Measurements from ENCODE around the gene HBZ.
"Not testable (repeated sequence)": the region's sequence is repeated elsewhere in the genome, so short reads cannot be mapped to it uniquely, and the experiment has no call there.

Gene HBZ

GRCh38 chr16:154217-155030, 2.0 kb downstream of the HBZ start:
- peaks cover 12% of the 10 kb centered on the region for H3K9me3 Mint-ChIP-seq
- H3K4me3 Mint-ChIP-seq, result peak overlapping the region; percentile 79
- peaks cover 91% of the 10 kb centered on the region for H3K27me3 Mint-ChIP-seq (ENCODE audit: low read depth, poor library complexity)
- no peak overlapping the region for H3K27ac Mint-ChIP-seq
- H3K36me3 Mint-ChIP-seq (ENCODE audit: low read depth), result no peaks in the 10 kb centered on the region
- peak; percentile 45 for DNase-seq
- no peak for TF ChIP-seq CTCF (IDR thresholded peaks at IDR 0.05)
- H3K4me1 Mint-ChIP-seq, result peaks cover 10% of the 10 kb centered on the region

- H3K4me3 Mint-ChIP-seq, result peak overlapping the region; percentile 79
- no peak for TF ChIP-seq CTCF (IDR thresholded peaks at IDR 0.05)
- DNase-seq, result no peak
- no peak overlapping the region for H3K27ac Mint-ChIP-seq
- peaks cover 10% of the 10 kb centered on the region for H3K4me1 Mint-ChIP-seq
- peaks cover 91% of the 10 kb centered on the region for H3K27me3 Mint-ChIP-seq (ENCODE audit: low read depth, poor library complexity)
- no peaks in the 10 kb centered on the region for H3K36me3 Mint-ChIP-seq (ENCODE audit: low read depth)
- H3K9me3 Mint-ChIP-seq, result peaks cover 12% of the 10 kb centered on the region
Observed at GRCh38 chr16:155031-155398, 2.6 kb downstream of the HBZ start.

GRCh38 chr16:159136-159849, 6.8 kb downstream of the HBZ start:
- H3K27ac Mint-ChIP-seq, result no peak overlapping the region
- no peaks in the 10 kb centered on the region for H3K36me3 Mint-ChIP-seq (ENCODE audit: low read depth)
- peaks cover 12% of the 10 kb centered on the region for H3K9me3 Mint-ChIP-seq
- DNase-seq, result no peak
- H3K4me1 Mint-ChIP-seq, result peaks cover 8% of the 10 kb centered on the region
- no peak for TF ChIP-seq CTCF (IDR thresholded peaks at IDR 0.05)
- no peak overlapping the region for H3K4me3 Mint-ChIP-seq
- H3K27me3 Mint-ChIP-seq (ENCODE audit: low read depth, poor library complexity), result peaks cover 94% of the 10 kb centered on the region

GRCh38 chr16:160242-160641, 7.8 kb downstream of the HBZ start:
- not testable (repeated sequence) for H3K4me1 Mint-ChIP-seq; DNase-seq; H3K9me3 Mint-ChIP-seq; H3K36me3 Mint-ChIP-seq (ENCODE audit: low read depth); H3K4me3 Mint-ChIP-seq; H3K27ac Mint-ChIP-seq
- peaks cover 90% of the 10 kb centered on the region for H3K27me3 Mint-ChIP-seq (ENCODE audit: low read depth, poor library complexity)

- H3K4me1 Mint-ChIP-seq, result no peaks in the 10 kb centered on the region
- H3K27me3 Mint-ChIP-seq (ENCODE audit: low read depth, poor library complexity), result peaks cover 90% of the 10 kb centered on the region
- TF ChIP-seq CTCF (IDR thresholded peaks at IDR 0.05), result no peak
- DNase-seq, result no peak
- H3K9me3 Mint-ChIP-seq, result peaks cover 3% of the 10 kb centered on the region
- no peak overlapping the region for H3K4me3 Mint-ChIP-seq
- H3K36me3 Mint-ChIP-seq (ENCODE audit: low read depth), result no peaks in the 10 kb centered on the region
- H3K27ac Mint-ChIP-seq, result no peak overlapping the region
Observed at GRCh38 chr16:160691-161190, 8.3 kb downstream of the HBZ start.

GRCh38 chr16:162271-162991, 10.0 kb downstream of the HBZ start:
- H3K4me1 Mint-ChIP-seq, result no peaks in the 10 kb centered on the region
- DNase-seq, result no peak
- H3K36me3 Mint-ChIP-seq (ENCODE audit: low read depth), result no peaks in the 10 kb centered on the region
- no peak for TF ChIP-seq CTCF (IDR thresholded peaks at IDR 0.05)
- H3K27ac Mint-ChIP-seq, result no peak overlapping the region
- H3K4me3 Mint-ChIP-seq, result no peak overlapping the region
- no peaks in the 10 kb centered on the region for H3K9me3 Mint-ChIP-seq
- peaks cover 90% of the 10 kb centered on the region for H3K27me3 Mint-ChIP-seq (ENCODE audit: low read depth, poor library complexity)

- H3K9me3 Mint-ChIP-seq; H3K36me3 Mint-ChIP-seq (ENCODE audit: low read depth); H3K4me1 Mint-ChIP-seq; H3K4me3 Mint-ChIP-seq; DNase-seq; H3K27ac Mint-ChIP-seq: not testable (repeated sequence)
- H3K27me3 Mint-ChIP-seq (ENCODE audit: low read depth, poor library complexity), result peaks cover 90% of the 10 kb centered on the region
Observed at GRCh38 chr16:163139-163538, 10.7 kb downstream of the HBZ start.

- H3K27me3 Mint-ChIP-seq (ENCODE audit: low read depth, poor library complexity), result peaks cover 91% of the 10 kb centered on the region
- not testable (repeated sequence) for H3K27ac Mint-ChIP-seq; H3K36me3 Mint-ChIP-seq (ENCODE audit: low read depth); DNase-seq; H3K4me3 Mint-ChIP-seq; H3K4me1 Mint-ChIP-seq; H3K9me3 Mint-ChIP-seq
Observed at GRCh38 chr16:163696-164095, 11.3 kb downstream of the HBZ start.
